T-helper 2 cell (primary cell): ENCODE measurements around the gene LDLRAD3.
"Not testable (repeated sequence)": the region's sequence is repeated elsewhere in the genome, so short reads cannot be mapped to it uniquely, and the experiment has no call there.

Experiments
- DNase-seq, 5 experiments: peaks; one replicate each; pipeline versions ENCODE4 v3.0.0 to v3.0.0-alpha.2; 2012 to 2022
- total RNA-seq, 2 donors: gene quantifications; one replicate each; lab custom pipeline; 2026; lab: John Stamatoyannopoulos, UW

LDLRAD3 gene
- total RNA-seq = 0 to 0.47 reads per million in 2 donors

GRCh38 chr11:35943713-35944502 is at the start of gene LDLRAD3:
LDLRAD3 (plus strand) TSS chr11:35944062; CDS start chr11:35944099, 37 bp downstream.
- DNase-seq = peak in 2 of 5 experiments; percentile 9 to 31

GRCh38 chr11:35897019-35897418 is 46.8 kb upstream of the LDLRAD3 start:
- DNase-seq = no peak

- no peak for DNase-seq
Measured at GRCh38 chr11:35902961-35903360, 40.9 kb upstream of the LDLRAD3 start.

GRCh38 chr11:35905646-35906276 is 38.1 kb upstream of the LDLRAD3 start:
- DNase-seq = no peak

GRCh38 chr11:35906277-35906661 is 37.6 kb upstream of the LDLRAD3 start:
- no peak for DNase-seq

GRCh38 chr11:35906681-35907080 is 37.2 kb upstream of the LDLRAD3 start:
- DNase-seq = no peak

- peak in 1 of 5 experiments; percentile 54 for DNase-seq
Measured at GRCh38 chr11:35907648-35908431, 36.0 kb upstream of the LDLRAD3 start.

- not testable (repeated sequence) for DNase-seq
Measured at GRCh38 chr11:35908432-35908771, 35.5 kb upstream of the LDLRAD3 start.

- DNase-seq = no peak
Measured at GRCh38 chr11:35909511-35910265, 34.2 kb upstream of the LDLRAD3 start.

GRCh38 chr11:35911013-35911412 is 32.8 kb upstream of the LDLRAD3 start:
- no peak for DNase-seq

- no peak for DNase-seq
Measured at GRCh38 chr11:35911616-35912165, 32.2 kb upstream of the LDLRAD3 start.

GRCh38 chr11:35912436-35912835 is 31.4 kb upstream of the LDLRAD3 start:
- not testable (repeated sequence) for DNase-seq

- no peak for DNase-seq
Measured at GRCh38 chr11:35912883-35913624, 30.8 kb upstream of the LDLRAD3 start.

- DNase-seq = no peak
Measured at GRCh38 chr11:35914816-35915215, 29.0 kb upstream of the LDLRAD3 start.

GRCh38 chr11:35916270-35916669 is 27.6 kb upstream of the LDLRAD3 start:
- no peak for DNase-seq

GRCh38 chr11:35917676-35918075 is 26.2 kb upstream of the LDLRAD3 start:
- DNase-seq = no peak

- no peak for DNase-seq
Measured at GRCh38 chr11:35918716-35919115, 25.1 kb upstream of the LDLRAD3 start.

- no peak for DNase-seq
Measured at GRCh38 chr11:35919244-35919643, 24.6 kb upstream of the LDLRAD3 start.

- no peak for DNase-seq
Measured at GRCh38 chr11:35923452-35923851, 20.4 kb upstream of the LDLRAD3 start.

GRCh38 chr11:35924811-35925210 is 19.1 kb upstream of the LDLRAD3 start:
- DNase-seq = no peak

GRCh38 chr11:35927104-35927503 is 16.8 kb upstream of the LDLRAD3 start:
- DNase-seq = no peak

GRCh38 chr11:35927682-35928081 is 16.2 kb upstream of the LDLRAD3 start:
- no peak for DNase-seq
